WTC11 (cell line): ENCODE results near the gene MAP6D1. TPM values are rescaled to one million over a fixed set of nuclear protein-coding genes. Genes with fewer than 3 reads are reported as not detected.

ENCODE experiments used
- ATAC-seq: fragments of 200-7000 bp; cut with Tn5 transposase; 2 replicates; pipeline ENCODE4 v1.10.0; 2021; ENCODE audit warnings: mild to moderate bottlenecking, moderate library complexity
- CTCF ChIA-PET: fragments of 300-600 bp; sonication (Branson Sonifier 250); formaldehyde crosslinking; loops from one replicate; lab custom pipeline; 2021; ENCODE audit warnings: antibody characterized with exemption; lab: Charles Lee
- POLR2A ChIA-PET: fragments of 350-600 bp; sonication (Branson Sonifier 250); formaldehyde crosslinking; loops from one replicate; lab custom pipeline; 2021; ENCODE audit warnings: antibody characterized with exemption; lab: Charles Lee
- DNase-seq: peaks from one replicate; pipeline ENCODE4 v3.0.0; 2021; ENCODE audit warnings: low spot score
- H3K27ac Mint-ChIP-seq: 2 replicates; pipeline ENCODE4 v1.8.0; 2021; ENCODE audit warnings: mixed read lengths
- H3K27me3 Mint-ChIP-seq: 2 replicates; pipeline ENCODE4 v1.8.0; 2021; ENCODE audit warnings: low read depth, mild to moderate bottlenecking, moderate library complexity, mixed read lengths
- H3K36me3 Mint-ChIP-seq: 2 replicates; pipeline ENCODE4 v1.8.0; 2021; ENCODE audit warnings: mixed read lengths
- H3K4me1 Mint-ChIP-seq: 2 replicates; pipeline ENCODE4 v1.8.0; 2022; ENCODE audit warnings: mixed read lengths
- H3K4me3 Mint-ChIP-seq: 2 replicates; pipeline ENCODE4 v1.8.0; 2021; ENCODE audit warnings: mild to moderate bottlenecking, moderate library complexity, mixed read lengths
- H3K9me3 Mint-ChIP-seq: 2 replicates; pipeline ENCODE4 v1.8.0; 2021; ENCODE audit warnings: mixed read lengths
- ATF1 ChIP-seq: sonication (generic); formaldehyde crosslinking; IDR thresholded peaks from 2 replicates; pipeline ENCODE4 v1.8.1; 2023; ENCODE audit warnings: mild to moderate bottlenecking, moderate library complexity, missing genetic modification reagents
- CBFB ChIP-seq: sonication (generic); formaldehyde crosslinking; IDR thresholded peaks from 2 replicates; pipeline ENCODE4 v1.8.1; 2022; ENCODE audit warnings: mild to moderate bottlenecking, low read depth, missing genetic modification reagents
- FOXJ3 ChIP-seq: sonication (generic); formaldehyde crosslinking; IDR thresholded peaks from 2 replicates; pipeline ENCODE4 v1.9.0; 2021; ENCODE audit warnings: missing genetic modification reagents, mild to moderate bottlenecking, borderline replicate concordance
- KAT7 ChIP-seq: sonication (generic); formaldehyde crosslinking; IDR thresholded peaks from 2 replicates; pipeline ENCODE4 v1.8.1; 2023; ENCODE audit warnings: missing genetic modification reagents, mild to moderate bottlenecking, borderline replicate concordance
- NFATC4 ChIP-seq: fragments of 250-450 bp; sonication (Bioruptor Pico); IDR thresholded peaks from 2 replicates; pipeline ENCODE4 v1.9.0; 2021; ENCODE audit warnings: mild to moderate bottlenecking
- NR1H2 ChIP-seq: sonication (generic); formaldehyde crosslinking; IDR thresholded peaks from 2 replicates; pipeline ENCODE4 v1.9.0; 2021; ENCODE audit warnings: mild to moderate bottlenecking, moderate library complexity, missing genetic modification reagents
- SMAD3 ChIP-seq: sonication (generic); formaldehyde crosslinking; IDR thresholded peaks from 2 replicates; pipeline ENCODE4 v1.8.0; 2022; ENCODE audit warnings: missing genetic modification reagents, mild to moderate bottlenecking, borderline replicate concordance
- ZNF121 ChIP-seq: sonication (generic); formaldehyde crosslinking; IDR thresholded peaks from 2 replicates; pipeline ENCODE4 v1.8.0; 2023; ENCODE audit warnings: missing genetic modification reagents
- total RNA-seq: library from RNA; stranded (reverse); gene quantifications from 3 replicates; pipeline ENCODE4 v1.2.3, GENCODE V29; 2021
- TF ChIP-seq, protein P1 (sequence below): sonication (generic); formaldehyde crosslinking; IDR thresholded peaks from 2 replicates; pipeline ENCODE4 v1.8.1; 2023; ENCODE audit warnings: mild to moderate bottlenecking, missing genetic modification reagents, moderate library complexity
- TF ChIP-seq, protein P2 (sequence below): fragments of 250-450 bp; sonication (Bioruptor Pico); IDR thresholded peaks from 2 replicates; pipeline ENCODE4 v1.9.0; 2021; ENCODE audit warnings: mild to moderate bottlenecking
- TF ChIP-seq, protein P3 (sequence below): sonication (generic); formaldehyde crosslinking; IDR thresholded peaks from 2 replicates; pipeline ENCODE4 v1.8.1; 2023; ENCODE audit warnings: mild to moderate bottlenecking, missing genetic modification reagents, borderline replicate concordance
- TF ChIP-seq, protein P4 (sequence below): sonication (generic); formaldehyde crosslinking; conservative IDR thresholded peaks from 2 replicates; pipeline ENCODE4 v1.8.1; 2023; ENCODE audit warnings: mild to moderate bottlenecking, low read depth, missing genetic modification reagents, moderate library complexity
- TF ChIP-seq, protein P5 (sequence below): sonication (generic); formaldehyde crosslinking; IDR thresholded peaks from 2 replicates; pipeline ENCODE4 v1.8.0; 2023; ENCODE audit warnings: missing genetic modification reagents, mild to moderate bottlenecking, borderline replicate concordance
- TF ChIP-seq, protein P6 (sequence below): sonication (generic); formaldehyde crosslinking; IDR thresholded peaks from 2 replicates; pipeline ENCODE4 v1.8.1; 2022; ENCODE audit warnings: low read depth, mild to moderate bottlenecking, moderate library complexity, missing genetic modification reagents, borderline replicate concordance
- TF ChIP-seq, protein P7 (sequence below): sonication (generic); formaldehyde crosslinking; IDR thresholded peaks from 2 replicates; pipeline ENCODE4 v1.8.1; 2023; ENCODE audit warnings: mild to moderate bottlenecking, missing genetic modification reagents

MAP6D1 gene
- total RNA-seq, 1 experiment from 2014 or later, result 6.3 TPM

DNA sequence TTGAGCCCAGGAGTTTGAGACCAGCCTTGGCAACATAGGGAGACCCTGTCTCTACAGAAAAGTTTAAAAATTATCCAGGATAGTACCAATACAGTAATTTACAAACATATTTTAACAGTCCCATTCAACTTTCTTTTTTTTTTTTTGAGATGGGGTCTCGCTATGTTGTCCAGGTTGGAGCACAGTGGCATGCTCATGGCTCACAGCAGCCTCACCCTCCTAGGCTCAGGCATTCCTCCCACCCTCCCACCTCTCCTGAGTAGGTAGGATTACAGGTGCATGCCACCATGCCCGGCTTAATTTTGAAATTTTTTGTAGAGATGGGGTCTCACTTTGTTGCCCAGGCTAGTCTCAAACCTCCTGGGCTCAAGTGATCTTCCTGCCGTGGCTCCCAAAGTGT is 12.5 kb upstream of the MAP6D1 start:
- TF ChIP-seq KAT7 (CRISPR knock-in tag) (no peak), CBFB (CRISPR knock-in tag) (no peak), NFATC4 (CRISPR knock-in tag) (no peak), NR1H2 (CRISPR knock-in tag) (no peak), ATF1 (CRISPR knock-in tag) (no peak), SMAD3 (CRISPR knock-in tag) (no peak), FOXJ3 (CRISPR knock-in tag) (no peak), ZNF121 (CRISPR knock-in tag) (no peak; the same call in 1 of the 2 replicates)
- TF ChIP-seq, protein P1, sequence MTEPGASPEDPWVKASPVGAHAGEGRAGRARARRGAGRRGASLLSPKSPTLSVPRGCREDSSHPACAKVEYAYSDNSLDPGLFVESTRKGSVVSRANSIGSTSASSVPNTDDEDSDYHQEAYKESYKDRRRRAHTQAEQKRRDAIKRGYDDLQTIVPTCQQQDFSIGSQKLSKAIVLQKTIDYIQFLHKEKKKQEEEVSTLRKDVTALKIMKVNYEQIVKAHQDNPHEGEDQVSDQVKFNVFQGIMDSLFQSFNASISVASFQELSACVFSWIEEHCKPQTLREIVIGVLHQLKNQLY (CRISPR knock-in tag), result no peak
- TF ChIP-seq, protein P2, sequence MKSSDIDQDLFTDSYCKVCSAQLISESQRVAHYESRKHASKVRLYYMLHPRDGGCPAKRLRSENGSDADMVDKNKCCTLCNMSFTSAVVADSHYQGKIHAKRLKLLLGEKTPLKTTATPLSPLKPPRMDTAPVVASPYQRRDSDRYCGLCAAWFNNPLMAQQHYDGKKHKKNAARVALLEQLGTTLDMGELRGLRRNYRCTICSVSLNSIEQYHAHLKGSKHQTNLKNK (CRISPR knock-in tag), result no peak
- TF ChIP-seq, protein P3, sequence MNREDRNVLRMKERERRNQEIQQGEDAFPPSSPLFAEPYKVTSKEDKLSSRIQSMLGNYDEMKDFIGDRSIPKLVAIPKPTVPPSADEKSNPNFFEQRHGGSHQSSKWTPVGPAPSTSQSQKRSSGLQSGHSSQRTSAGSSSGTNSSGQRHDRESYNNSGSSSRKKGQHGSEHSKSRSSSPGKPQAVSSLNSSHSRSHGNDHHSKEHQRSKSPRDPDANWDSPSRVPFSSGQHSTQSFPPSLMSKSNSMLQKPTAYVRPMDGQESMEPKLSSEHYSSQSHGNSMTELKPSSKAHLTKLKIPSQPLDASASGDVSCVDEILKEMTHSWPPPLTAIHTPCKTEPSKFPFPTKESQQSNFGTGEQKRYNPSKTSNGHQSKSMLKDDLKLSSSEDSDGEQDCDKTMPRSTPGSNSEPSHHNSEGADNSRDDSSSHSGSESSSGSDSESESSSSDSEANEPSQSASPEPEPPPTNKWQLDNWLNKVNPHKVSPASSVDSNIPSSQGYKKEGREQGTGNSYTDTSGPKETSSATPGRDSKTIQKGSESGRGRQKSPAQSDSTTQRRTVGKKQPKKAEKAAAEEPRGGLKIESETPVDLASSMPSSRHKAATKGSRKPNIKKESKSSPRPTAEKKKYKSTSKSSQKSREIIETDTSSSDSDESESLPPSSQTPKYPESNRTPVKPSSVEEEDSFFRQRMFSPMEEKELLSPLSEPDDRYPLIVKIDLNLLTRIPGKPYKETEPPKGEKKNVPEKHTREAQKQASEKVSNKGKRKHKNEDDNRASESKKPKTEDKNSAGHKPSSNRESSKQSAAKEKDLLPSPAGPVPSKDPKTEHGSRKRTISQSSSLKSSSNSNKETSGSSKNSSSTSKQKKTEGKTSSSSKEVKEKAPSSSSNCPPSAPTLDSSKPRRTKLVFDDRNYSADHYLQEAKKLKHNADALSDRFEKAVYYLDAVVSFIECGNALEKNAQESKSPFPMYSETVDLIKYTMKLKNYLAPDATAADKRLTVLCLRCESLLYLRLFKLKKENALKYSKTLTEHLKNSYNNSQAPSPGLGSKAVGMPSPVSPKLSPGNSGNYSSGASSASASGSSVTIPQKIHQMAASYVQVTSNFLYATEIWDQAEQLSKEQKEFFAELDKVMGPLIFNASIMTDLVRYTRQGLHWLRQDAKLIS (CRISPR knock-in tag), result no peak
- TF ChIP-seq, protein P4, sequence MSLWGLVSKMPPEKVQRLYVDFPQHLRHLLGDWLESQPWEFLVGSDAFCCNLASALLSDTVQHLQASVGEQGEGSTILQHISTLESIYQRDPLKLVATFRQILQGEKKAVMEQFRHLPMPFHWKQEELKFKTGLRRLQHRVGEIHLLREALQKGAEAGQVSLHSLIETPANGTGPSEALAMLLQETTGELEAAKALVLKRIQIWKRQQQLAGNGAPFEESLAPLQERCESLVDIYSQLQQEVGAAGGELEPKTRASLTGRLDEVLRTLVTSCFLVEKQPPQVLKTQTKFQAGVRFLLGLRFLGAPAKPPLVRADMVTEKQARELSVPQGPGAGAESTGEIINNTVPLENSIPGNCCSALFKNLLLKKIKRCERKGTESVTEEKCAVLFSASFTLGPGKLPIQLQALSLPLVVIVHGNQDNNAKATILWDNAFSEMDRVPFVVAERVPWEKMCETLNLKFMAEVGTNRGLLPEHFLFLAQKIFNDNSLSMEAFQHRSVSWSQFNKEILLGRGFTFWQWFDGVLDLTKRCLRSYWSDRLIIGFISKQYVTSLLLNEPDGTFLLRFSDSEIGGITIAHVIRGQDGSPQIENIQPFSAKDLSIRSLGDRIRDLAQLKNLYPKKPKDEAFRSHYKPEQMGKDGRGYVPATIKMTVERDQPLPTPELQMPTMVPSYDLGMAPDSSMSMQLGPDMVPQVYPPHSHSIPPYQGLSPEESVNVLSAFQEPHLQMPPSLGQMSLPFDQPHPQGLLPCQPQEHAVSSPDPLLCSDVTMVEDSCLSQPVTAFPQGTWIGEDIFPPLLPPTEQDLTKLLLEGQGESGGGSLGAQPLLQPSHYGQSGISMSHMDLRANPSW, result no peak
- TF ChIP-seq, protein P5, sequence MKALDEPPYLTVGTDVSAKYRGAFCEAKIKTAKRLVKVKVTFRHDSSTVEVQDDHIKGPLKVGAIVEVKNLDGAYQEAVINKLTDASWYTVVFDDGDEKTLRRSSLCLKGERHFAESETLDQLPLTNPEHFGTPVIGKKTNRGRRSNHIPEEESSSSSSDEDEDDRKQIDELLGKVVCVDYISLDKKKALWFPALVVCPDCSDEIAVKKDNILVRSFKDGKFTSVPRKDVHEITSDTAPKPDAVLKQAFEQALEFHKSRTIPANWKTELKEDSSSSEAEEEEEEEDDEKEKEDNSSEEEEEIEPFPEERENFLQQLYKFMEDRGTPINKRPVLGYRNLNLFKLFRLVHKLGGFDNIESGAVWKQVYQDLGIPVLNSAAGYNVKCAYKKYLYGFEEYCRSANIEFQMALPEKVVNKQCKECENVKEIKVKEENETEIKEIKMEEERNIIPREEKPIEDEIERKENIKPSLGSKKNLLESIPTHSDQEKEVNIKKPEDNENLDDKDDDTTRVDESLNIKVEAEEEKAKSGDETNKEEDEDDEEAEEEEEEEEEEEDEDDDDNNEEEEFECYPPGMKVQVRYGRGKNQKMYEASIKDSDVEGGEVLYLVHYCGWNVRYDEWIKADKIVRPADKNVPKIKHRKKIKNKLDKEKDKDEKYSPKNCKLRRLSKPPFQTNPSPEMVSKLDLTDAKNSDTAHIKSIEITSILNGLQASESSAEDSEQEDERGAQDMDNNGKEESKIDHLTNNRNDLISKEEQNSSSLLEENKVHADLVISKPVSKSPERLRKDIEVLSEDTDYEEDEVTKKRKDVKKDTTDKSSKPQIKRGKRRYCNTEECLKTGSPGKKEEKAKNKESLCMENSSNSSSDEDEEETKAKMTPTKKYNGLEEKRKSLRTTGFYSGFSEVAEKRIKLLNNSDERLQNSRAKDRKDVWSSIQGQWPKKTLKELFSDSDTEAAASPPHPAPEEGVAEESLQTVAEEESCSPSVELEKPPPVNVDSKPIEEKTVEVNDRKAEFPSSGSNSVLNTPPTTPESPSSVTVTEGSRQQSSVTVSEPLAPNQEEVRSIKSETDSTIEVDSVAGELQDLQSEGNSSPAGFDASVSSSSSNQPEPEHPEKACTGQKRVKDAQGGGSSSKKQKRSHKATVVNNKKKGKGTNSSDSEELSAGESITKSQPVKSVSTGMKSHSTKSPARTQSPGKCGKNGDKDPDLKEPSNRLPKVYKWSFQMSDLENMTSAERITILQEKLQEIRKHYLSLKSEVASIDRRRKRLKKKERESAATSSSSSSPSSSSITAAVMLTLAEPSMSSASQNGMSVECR (CRISPR knock-in tag), result no peak
- TF ChIP-seq, protein P6, sequence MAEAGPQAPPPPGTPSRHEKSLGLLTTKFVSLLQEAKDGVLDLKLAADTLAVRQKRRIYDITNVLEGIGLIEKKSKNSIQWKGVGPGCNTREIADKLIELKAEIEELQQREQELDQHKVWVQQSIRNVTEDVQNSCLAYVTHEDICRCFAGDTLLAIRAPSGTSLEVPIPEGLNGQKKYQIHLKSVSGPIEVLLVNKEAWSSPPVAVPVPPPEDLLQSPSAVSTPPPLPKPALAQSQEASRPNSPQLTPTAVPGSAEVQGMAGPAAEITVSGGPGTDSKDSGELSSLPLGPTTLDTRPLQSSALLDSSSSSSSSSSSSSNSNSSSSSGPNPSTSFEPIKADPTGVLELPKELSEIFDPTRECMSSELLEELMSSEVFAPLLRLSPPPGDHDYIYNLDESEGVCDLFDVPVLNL (CRISPR knock-in tag), result no peak
- TF ChIP-seq, protein P7, sequence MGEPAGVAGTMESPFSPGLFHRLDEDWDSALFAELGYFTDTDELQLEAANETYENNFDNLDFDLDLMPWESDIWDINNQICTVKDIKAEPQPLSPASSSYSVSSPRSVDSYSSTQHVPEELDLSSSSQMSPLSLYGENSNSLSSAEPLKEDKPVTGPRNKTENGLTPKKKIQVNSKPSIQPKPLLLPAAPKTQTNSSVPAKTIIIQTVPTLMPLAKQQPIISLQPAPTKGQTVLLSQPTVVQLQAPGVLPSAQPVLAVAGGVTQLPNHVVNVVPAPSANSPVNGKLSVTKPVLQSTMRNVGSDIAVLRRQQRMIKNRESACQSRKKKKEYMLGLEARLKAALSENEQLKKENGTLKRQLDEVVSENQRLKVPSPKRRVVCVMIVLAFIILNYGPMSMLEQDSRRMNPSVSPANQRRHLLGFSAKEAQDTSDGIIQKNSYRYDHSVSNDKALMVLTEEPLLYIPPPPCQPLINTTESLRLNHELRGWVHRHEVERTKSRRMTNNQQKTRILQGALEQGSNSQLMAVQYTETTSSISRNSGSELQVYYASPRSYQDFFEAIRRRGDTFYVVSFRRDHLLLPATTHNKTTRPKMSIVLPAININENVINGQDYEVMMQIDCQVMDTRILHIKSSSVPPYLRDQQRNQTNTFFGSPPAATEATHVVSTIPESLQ (CRISPR knock-in tag), result no peak
- ChIA-PET CTCF (no interaction called here), POLR2A (no interaction called here)
- Mint-ChIP-seq H3K4me3 (no peak overlapping the region), H3K27ac (no peak overlapping the region), H3K36me3 (peaks cover 50% of the 10 kb centered on the region), H3K27me3 (no peaks in the 10 kb centered on the region), H3K9me3 (no peaks in the 10 kb centered on the region), H3K4me1 (no peaks in the 10 kb centered on the region)
- DNase-seq (no peak), ATAC-seq (no peak)
